Pancreas (tissue), 10 donors: ENCODE results near the gene EDAR. TPM values are rescaled to one million over a fixed set of nuclear protein-coding genes. Genes with fewer than 3 reads are reported as not detected.

Experiments used
- ATAC-seq, 4 donors: fragments of 200-7000 bp; cut with Tn5 transposase; one replicate each; pipeline versions ENCODE4 v1.8.0 to v1.9.1; 2020; ENCODE audit warnings: mild to moderate bottlenecking in 4 of 4, moderate library complexity in 4 of 4
- DNase-seq, 6 donors: peaks; one replicate each; pipeline ENCODE4 v3.0.0-alpha.2; 2020
- FAIRE-seq: peaks from 2 replicates; lab custom pipeline; 2012; peaks lifted over from hg19 to GRCh38; lab: Jason Lieb, UNC
- H3K27ac ChIP-seq, 4 donors: fragments of 200-600 bp; sonication (generic); 1 replicate in 3 of 4; 2 replicates in 1 of 4; pipeline versions ENCODE4 v1.5.0 to v1.8.0; 2020
- H3K27me3 ChIP-seq, 4 donors: fragments of 200-600 bp; one replicate each; pipeline ENCODE4 v1.8.0; 2021
- H3K36me3 ChIP-seq, 3 donors: fragments of 200-600 bp; sonication (generic) in 1 of 3; one replicate each; pipeline versions ENCODE4 v1.5.0 to v1.8.0; 2020 to 2021
- H3K4me1 ChIP-seq, 3 donors: fragments of 200-600 bp; one replicate each; pipeline ENCODE4 v1.8.0; 2021
- H3K4me3 ChIP-seq, 4 donors: fragments of 200-600 bp; sonication (generic) in 2 of 4; one replicate each; pipeline versions ENCODE4 v1.5.0 to v1.8.0; 2020 to 2021
- H3K9me3 ChIP-seq, 4 donors: fragments of 200-600 bp; one replicate each; pipeline ENCODE4 v1.8.0; 2021
- WGBS, 2 donors: extraction: QIAGEN DNeasy Blood & Tissue Kit; methylation state at CpG; one replicate each; pipeline ENCODE4 v1.1.7; 2013; 5-methylcytosine and 5-hydroxymethylcytosine counted together
- intact Hi-C, 3 donors: fragments of 100-400 bp; cut with DNase I; formaldehyde crosslinking; loops; one replicate each; pipeline versions ENCODE4 v1.11.1 to v1.14.2; 2022
- polyA plus RNA-seq, 2 donors: library from polyadenylated mRNA; stranded (reverse); fragments of 200-250 nt; gene quantifications; one replicate each; pipeline ENCODE4 v1.2.3, GENCODE V29; 2013
- total RNA-seq, 6 donors: library from RNA; stranded (reverse); fragmentation: NEBNext Ultra II Directional in 4 of 6; extraction: Animal tissue kit (Norgen Biotek cat#: 25700) in 4 of 6; gene quantifications; one replicate each; pipeline versions ENCODE4 v1.2.1 to v1.2.4, GENCODE V29; 2021 to 2023
- TF ChIP-seq, protein P1 (sequence below), 4 donors: fragments of 200-600 bp; sonication (generic) in 3 of 4; IDR thresholded peaks; one replicate each; pipeline versions ENCODE4 v1.5.0 to v1.8.0; 2021; ENCODE audit warnings: antibody characterized with exemption in 4 of 4
- donor health status: healthy with polysubstance abuse.
- donor health status: DM: no; HTN: no; CAD: no; lungs with moderate emphysema.
- donor health status: DM: no; HTN: no; CAD: no.
- donor health status: control.
- donor health status: control.
- donor health status: Bipolar disorder and iron deficiency.
- donor health status: DM: yes; HTN: yes; CAD: no.
- donor health status: DM: no; HTN: no; CAD: no.
- donor health status: DM: no; HTN: no; CAD: no.
- donor health status: DM: yes; HTN: yes; CAD: no.

The EDAR gene
- total and polyA plus RNA-seq, 8 donors: 0.05 to 0.41 (median 0.12) TPM

DNA sequence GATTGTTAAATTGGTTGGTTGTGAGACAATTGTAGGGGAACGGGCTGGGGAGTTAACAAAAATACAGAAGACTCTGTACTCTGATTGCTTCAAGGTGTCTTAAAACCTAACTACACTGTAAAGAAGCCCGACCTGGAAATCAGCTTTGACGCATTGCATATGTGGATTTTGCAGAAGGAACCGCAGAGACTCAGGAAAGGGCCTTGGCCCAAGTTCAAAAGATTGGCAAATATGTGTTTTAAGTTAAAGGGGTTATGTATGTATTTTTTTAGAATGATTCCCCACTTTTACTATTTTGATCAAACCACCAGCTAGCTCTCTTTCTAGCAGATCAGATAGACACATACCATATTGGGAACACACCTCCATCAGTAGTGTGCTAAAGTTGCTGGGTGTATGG is 18.0 kb upstream of the EDAR start:
- Histone ChIP-seq H3K4me1 (no peaks in the 10 kb centered on the region), H3K27ac (no peak overlapping the region), H3K9me3 (no peaks in the 10 kb centered on the region), H3K4me3 (no peak overlapping the region), H3K36me3 (no peaks in the 10 kb centered on the region), H3K27me3 (no peaks in the 10 kb centered on the region)
- ATAC-seq (no peak), DNase-seq (no peak), FAIRE-seq (no peak)
- 79% methylated on average over 4 of the region's 4 CpGs for WGBS, 2 donors
- intact Hi-C loops: no loop called here
- TF ChIP-seq, protein P1, sequence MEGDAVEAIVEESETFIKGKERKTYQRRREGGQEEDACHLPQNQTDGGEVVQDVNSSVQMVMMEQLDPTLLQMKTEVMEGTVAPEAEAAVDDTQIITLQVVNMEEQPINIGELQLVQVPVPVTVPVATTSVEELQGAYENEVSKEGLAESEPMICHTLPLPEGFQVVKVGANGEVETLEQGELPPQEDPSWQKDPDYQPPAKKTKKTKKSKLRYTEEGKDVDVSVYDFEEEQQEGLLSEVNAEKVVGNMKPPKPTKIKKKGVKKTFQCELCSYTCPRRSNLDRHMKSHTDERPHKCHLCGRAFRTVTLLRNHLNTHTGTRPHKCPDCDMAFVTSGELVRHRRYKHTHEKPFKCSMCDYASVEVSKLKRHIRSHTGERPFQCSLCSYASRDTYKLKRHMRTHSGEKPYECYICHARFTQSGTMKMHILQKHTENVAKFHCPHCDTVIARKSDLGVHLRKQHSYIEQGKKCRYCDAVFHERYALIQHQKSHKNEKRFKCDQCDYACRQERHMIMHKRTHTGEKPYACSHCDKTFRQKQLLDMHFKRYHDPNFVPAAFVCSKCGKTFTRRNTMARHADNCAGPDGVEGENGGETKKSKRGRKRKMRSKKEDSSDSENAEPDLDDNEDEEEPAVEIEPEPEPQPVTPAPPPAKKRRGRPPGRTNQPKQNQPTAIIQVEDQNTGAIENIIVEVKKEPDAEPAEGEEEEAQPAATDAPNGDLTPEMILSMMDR (IDR thresholded peaks at IDR 0.05): no peak

DNA sequence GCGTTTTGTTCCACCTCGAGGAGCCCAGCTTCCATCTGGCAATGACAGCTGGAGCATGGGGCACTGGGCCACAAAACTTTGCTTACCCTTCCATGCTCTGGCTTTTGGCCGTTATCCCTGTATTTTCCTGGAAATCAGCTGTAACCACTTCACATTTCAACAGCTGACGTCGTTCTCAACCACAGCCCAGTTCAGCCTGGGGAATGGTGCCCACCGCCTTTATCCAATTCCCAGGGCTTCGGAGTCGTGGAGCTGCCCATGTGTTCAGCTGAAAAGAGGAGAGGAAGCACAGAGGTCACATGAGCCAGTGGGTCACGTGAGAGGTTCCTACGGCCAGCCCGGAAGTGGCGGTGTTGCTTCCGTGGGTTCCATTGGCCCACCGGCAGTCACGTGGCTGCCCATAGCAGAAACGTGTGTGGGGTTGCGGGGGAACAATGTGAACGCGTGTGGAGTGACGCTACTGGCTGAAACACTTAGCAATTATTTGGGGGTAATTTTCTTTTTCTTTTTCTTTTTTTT is 16.7 kb upstream of the EDAR start:
- TF ChIP-seq, protein P1 (IDR thresholded peaks at IDR 0.05): no peak
- FAIRE-seq (no peak), ATAC-seq (no peak), DNase-seq (no peak)
- 73 to 80% methylated on average over 20 of the region's 20 CpGs for WGBS, 2 donors
- H3K36me3 ChIP-seq: no peaks in the 10 kb centered on the region
- no peaks in the 10 kb centered on the region for H3K27me3 ChIP-seq
- intact Hi-C loops: no loop called here
- no peaks in the 10 kb centered on the region for H3K4me1 ChIP-seq
- no peaks in the 10 kb centered on the region for H3K9me3 ChIP-seq
- H3K27ac ChIP-seq: no peak overlapping the region
- H3K4me3 ChIP-seq: no peak overlapping the region

DNA sequence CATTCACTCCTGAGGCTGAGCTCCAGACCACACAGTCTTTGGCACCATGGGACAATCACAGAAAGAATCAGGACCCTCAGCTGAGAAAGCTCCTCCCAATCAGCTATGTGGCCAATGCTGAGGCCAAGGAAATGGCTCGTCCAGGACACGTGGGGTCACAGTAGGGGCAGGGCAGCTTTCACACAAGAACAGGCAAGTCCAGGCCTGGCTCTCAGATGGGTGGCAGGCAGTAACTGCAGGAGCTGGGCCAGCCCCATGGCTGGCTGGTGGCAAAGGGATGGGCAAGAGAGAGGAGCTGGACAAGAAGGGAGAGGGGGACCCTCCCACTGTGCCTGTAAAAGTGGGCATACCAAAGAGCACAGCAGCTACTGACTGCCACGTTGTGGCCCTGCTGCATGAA is 12.2 kb upstream of the EDAR start:
- H3K4me3 ChIP-seq: no peak overlapping the region
- H3K9me3 ChIP-seq: no peaks in the 10 kb centered on the region
- no peaks in the 10 kb centered on the region for H3K36me3 ChIP-seq
- H3K27ac ChIP-seq: no peak overlapping the region
- intact Hi-C loops: no loop called here
- no peaks in the 10 kb centered on the region for H3K4me1 ChIP-seq
- DNase-seq (no peak), FAIRE-seq (no peak), ATAC-seq (no peak)
- TF ChIP-seq, protein P1 (IDR thresholded peaks at IDR 0.05): no peak
- WGBS, 2 donors: 76 to 88% methylated on average over 3 of the region's 3 CpGs
- no peaks in the 10 kb centered on the region for H3K27me3 ChIP-seq

DNA sequence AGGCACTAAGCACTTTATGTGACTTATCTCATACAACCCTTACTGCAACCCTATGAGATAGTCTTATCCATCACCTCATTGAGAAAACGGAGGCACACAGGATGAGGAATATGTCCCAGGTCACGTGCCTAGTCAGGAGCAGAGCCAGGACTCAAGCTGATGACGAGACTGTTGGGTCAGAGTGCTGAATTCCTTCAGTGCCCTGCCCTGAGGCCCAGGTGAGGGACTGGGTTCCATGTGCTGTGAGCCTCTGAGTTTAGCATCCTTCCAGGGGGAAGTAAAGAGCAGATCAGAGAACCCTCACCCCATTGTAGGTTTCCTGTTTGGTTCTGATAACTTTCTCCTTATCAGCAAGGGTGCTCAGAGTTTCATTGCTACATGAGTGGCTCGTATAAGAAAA is 11.7 kb upstream of the EDAR start:
- WGBS, 2 donors: 72 to 80% methylated on average over 4 of the region's 4 CpGs
- Histone ChIP-seq H3K4me1 (no peaks in the 10 kb centered on the region), H3K4me3 (no peak overlapping the region), H3K36me3 (no peaks in the 10 kb centered on the region), H3K27me3 (no peaks in the 10 kb centered on the region), H3K27ac (no peak overlapping the region), H3K9me3 (no peaks in the 10 kb centered on the region)
- ATAC-seq (no peak), FAIRE-seq (no peak), DNase-seq (no peak)
- intact Hi-C loops: no loop called here
- TF ChIP-seq, protein P1 (IDR thresholded peaks at IDR 0.05): no peak

DNA sequence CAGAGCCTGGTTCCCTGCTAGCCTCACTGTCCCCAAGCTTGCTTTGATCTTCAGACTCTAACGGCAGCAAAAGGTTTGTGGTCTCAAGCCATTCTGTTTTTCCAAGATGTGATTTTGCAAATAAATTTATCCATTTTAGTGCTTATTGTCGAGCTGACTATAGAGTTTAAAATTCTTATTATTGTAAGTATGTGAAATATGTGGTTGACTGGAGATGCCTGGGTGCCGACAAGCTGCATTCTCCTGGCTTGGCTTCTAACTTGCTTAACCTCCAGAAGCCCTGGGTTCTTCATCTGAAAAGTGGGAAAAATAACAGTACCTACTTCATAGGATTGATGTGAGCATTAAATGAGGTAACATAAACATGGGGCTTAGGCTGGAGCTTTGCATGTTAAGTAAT is 9.9 kb upstream of the EDAR start:
- no peak for DNase-seq
- H3K27me3 ChIP-seq: no peaks in the 10 kb centered on the region
- 71 to 75% methylated on average over 3 of the region's 3 CpGs for WGBS, 2 donors
- no peak overlapping the region for H3K27ac ChIP-seq
- H3K9me3 ChIP-seq: no peaks in the 10 kb centered on the region
- no peak overlapping the region for H3K4me3 ChIP-seq
- no peaks in the 10 kb centered on the region for H3K4me1 ChIP-seq
- intact Hi-C loops: no loop called here
- no peak for ATAC-seq
- no peak for FAIRE-seq
- TF ChIP-seq, protein P1 (IDR thresholded peaks at IDR 0.05): no peak
- no peaks in the 10 kb centered on the region for H3K36me3 ChIP-seq
